GM23248 (cell line): Measurements from ENCODE around the gene MRPS7. TPM values are rescaled to one million over a fixed set of nuclear protein-coding genes. Genes with fewer than 3 reads are reported as not detected.

ENCODE experiments used
- DNase-seq: peaks from one replicate; pipeline ENCODE4 v3.0.0-alpha.2; 2015
- H2AFZ ChIP-seq: fragments of 200-600 bp; sonication (generic); 2 replicates; pipeline ENCODE4 v1.6.1; 2016; ENCODE audit warnings: antibody characterized with exemption
- H3F3A ChIP-seq: fragments of 200-600 bp; sonication (generic); 2 replicates; pipeline ENCODE4 v1.6.1; 2016; ENCODE audit warnings: mild to moderate bottlenecking, antibody characterized with exemption, mixed run types; ENCODE audit not compliant: insufficient read depth
- H3K27ac ChIP-seq: fragments of 200-600 bp; sonication (generic); 2 replicates; pipeline ENCODE4 v1.5.1; 2016; ENCODE audit warnings: mild to moderate bottlenecking
- H3K27me3 ChIP-seq: fragments of 200-600 bp; sonication (generic); replicated peaks from 2 replicates; pipeline ENCODE4 v1.6.1; 2016; ENCODE audit warnings: mild to moderate bottlenecking; ENCODE audit not compliant: insufficient read depth
- H3K36me3 ChIP-seq: fragments of 200-600 bp; sonication (generic); 2 replicates; pipeline ENCODE4 v1.6.1; 2016; ENCODE audit warnings: low read depth, mild to moderate bottlenecking
- H3K4me1 ChIP-seq: fragments of 200-600 bp; sonication (generic); 2 replicates; pipeline ENCODE4 v1.6.1; 2016; ENCODE audit warnings: mild to moderate bottlenecking; ENCODE audit not compliant: insufficient read depth
- H3K4me2 ChIP-seq: fragments of 200-600 bp; sonication (generic); one replicate; pipeline ENCODE4 v1.6.1; 2016; ENCODE audit warnings: mild to moderate bottlenecking; ENCODE audit not compliant: unreplicated experiment
- H3K4me3 ChIP-seq: fragments of 200-600 bp; sonication (generic); 2 replicates; pipeline ENCODE4 v1.5.1; 2016; ENCODE audit warnings: mild to moderate bottlenecking
- H3K79me2 ChIP-seq: fragments of 200-600 bp; sonication (generic); 2 replicates; pipeline ENCODE4 v1.6.1; 2016; ENCODE audit warnings: mild to moderate bottlenecking; ENCODE audit not compliant: insufficient read depth
- H3K9ac ChIP-seq: fragments of 200-600 bp; sonication (generic); 2 replicates; pipeline ENCODE4 v1.6.1; 2016; ENCODE audit warnings: mild to moderate bottlenecking
- H3K9me2 ChIP-seq: fragments of 200-600 bp; sonication (generic); 2 replicates; pipeline ENCODE4 v1.6.1; 2016; ENCODE audit warnings: mixed run types, mild to moderate bottlenecking, moderate library complexity; ENCODE audit not compliant: insufficient read depth
- H3K9me3 ChIP-seq: fragments of 200-600 bp; sonication (generic); one replicate; pipeline ENCODE4 v1.6.1; 2017; ENCODE audit warnings: low read depth
- H4K20me1 ChIP-seq: fragments of 200-600 bp; sonication (generic); 2 replicates; pipeline ENCODE4 v1.6.0; 2016; ENCODE audit not compliant: insufficient read depth
- EZH2 ChIP-seq: fragments of 200-600 bp; sonication (generic); IDR thresholded peaks from 2 replicates; pipeline ENCODE4 v1.6.1; 2018; ENCODE audit warnings: antibody characterized with exemption, mild to moderate bottlenecking; ENCODE audit not compliant: insufficient read depth, poor library complexity, severe bottlenecking
- EZH2phosphoT487 ChIP-seq: fragments of 200-600 bp; sonication (generic); IDR thresholded peaks from 2 replicates; pipeline ENCODE4 v1.6.1; 2018; ENCODE audit warnings: antibody characterized with exemption, moderate library complexity, mild to moderate bottlenecking, low read depth; ENCODE audit not compliant: insufficient read depth
- WGBS, 2 experiments: methylation state at CpG; one replicate each; pipeline ENCODE4 v1.1.6; 2015 to 2017; ENCODE audit warnings: low lambda C conversion rate in 2 of 2, low coverage in 1 of 2; ENCODE audit errors: missing lambda C conversion rate in 2 of 2; 5-methylcytosine and 5-hydroxymethylcytosine counted together
- in situ Hi-C: fragments of 300-500 bp; cut with MboI; formaldehyde crosslinking; loops from 2 replicates; pipeline ENCODE4 v1.15.0; 2020
- polyA plus RNA-seq: library from polyadenylated mRNA; unstranded; fragments of >200 nt; fragmentation: Nextera tagmentation; extraction: Ambion mirVana; gene quantifications from 2 replicates; pipeline ENCODE4 v1.2.1, GENCODE V29; 2016
- total RNA-seq: library from RNA; depleted of rRNA; stranded (reverse); fragments of >200 nt; shearing (Covaris generic); gene quantifications from 2 replicates; pipeline ENCODE4 v1.2.3, GENCODE V29; 2014

Gene MRPS7
- total and polyA plus RNA-seq, 2 experiments from 2014 or later = 41.6 to 87.6 TPM

GRCh38 chr17:75244133-75244866 is 17.4 kb upstream of the MRPS7 start:
- Histone ChIP-seq H3K4me1 (0 out of 2 replicates have a peak, but pooled peaks cover 3% of the 10 kb centered on the region), H3K79me2 (peaks cover 30% of the 10 kb centered on the region), H3K4me3 (no peak overlapping the region), H3K9me2 (no peaks in the 10 kb centered on the region), H3K36me3 (peaks cover 12% of the 10 kb centered on the region; the same call in 1 of the 2 replicates), H3K9me3 (no peaks in the 10 kb centered on the region), H3K4me2 (no peak overlapping the region), H2AFZ (no peak overlapping the region), H4K20me1 (no peaks in the 10 kb centered on the region), H3F3A (peaks cover 8% of the 10 kb centered on the region; the same call in 1 of the 2 replicates), H3K9ac (no peak overlapping the region), H3K27ac (no peak overlapping the region), H3K27me3 (no peaks in the 10 kb centered on the region)
- no peak for DNase-seq
- 89% methylated on average over 22 of the region's 22 CpGs for WGBS, 2 experiments
- in situ Hi-C loops = no loop called here
- TF ChIP-seq EZH2 (no peak), EZH2phosphoT487 (no peak)

GRCh38 chr17:75245011-75245410 is 16.7 kb upstream of the MRPS7 start:
- H3K9me2 ChIP-seq = no peaks in the 10 kb centered on the region
- in situ Hi-C loops = no loop called here
- no peaks in the 10 kb centered on the region for H3K9me3 ChIP-seq
- peaks cover 38% of the 10 kb centered on the region for H3K79me2 ChIP-seq
- H4K20me1 ChIP-seq = no peaks in the 10 kb centered on the region
- TF ChIP-seq EZH2phosphoT487 (no peak), EZH2 (no peak)
- no peaks in the 10 kb centered on the region for H3K27me3 ChIP-seq
- H3K4me3 ChIP-seq = no peak overlapping the region
- H3F3A ChIP-seq = peaks cover 11% of the 10 kb centered on the region; the same call in 1 of the 2 replicates
- no peak overlapping the region for H3K27ac ChIP-seq
- H3K9ac ChIP-seq = no peak overlapping the region
- peaks cover 12% of the 10 kb centered on the region; the same call in 1 of the 2 replicates for H3K36me3 ChIP-seq
- H2AFZ ChIP-seq = no peak overlapping the region
- 0 out of 2 replicates have a peak, but pooled peaks cover 7% of the 10 kb centered on the region for H3K4me1 ChIP-seq
- no peak overlapping the region for H3K4me2 ChIP-seq
- 89 to 91% methylated on average over 6 of the region's 6 CpGs for WGBS, 2 experiments
- no peak for DNase-seq

GRCh38 chr17:75246404-75246803 is 15.3 kb upstream of the MRPS7 start:
- WGBS, 2 experiments = 93 to 95% methylated on average over 12 of the region's 12 CpGs
- peaks cover 51% of the 10 kb centered on the region for H3K79me2 ChIP-seq
- H3F3A ChIP-seq = peaks cover 20% of the 10 kb centered on the region; the same call in 1 of the 2 replicates
- peaks cover 13% of the 10 kb centered on the region for H3K4me1 ChIP-seq
- DNase-seq = no peak
- no peak overlapping the region for H3K4me2 ChIP-seq
- H3K9me3 ChIP-seq = no peaks in the 10 kb centered on the region
- H3K27ac ChIP-seq = no peak overlapping the region
- H4K20me1 ChIP-seq = no peaks in the 10 kb centered on the region
- no peak overlapping the region for H3K9ac ChIP-seq
- H3K9me2 ChIP-seq = no peaks in the 10 kb centered on the region
- no peak overlapping the region for H2AFZ ChIP-seq
- H3K27me3 ChIP-seq = no peaks in the 10 kb centered on the region
- no peak overlapping the region for H3K4me3 ChIP-seq
- H3K36me3 ChIP-seq = peaks cover 4% of the 10 kb centered on the region; the same call in 1 of the 2 replicates
- in situ Hi-C loops = no loop called here
- TF ChIP-seq EZH2 = no peak
- TF ChIP-seq EZH2phosphoT487 = no peak

GRCh38 chr17:75249564-75249963 is 12.1 kb upstream of the MRPS7 start:
- Histone ChIP-seq H3K79me2 (peaks cover 80% of the 10 kb centered on the region), H3K4me3 (no peak overlapping the region)

More at GRCh38 chr17:75249564-75249963, 12.1 kb upstream of the MRPS7 start:
- Histone ChIP-seq H3F3A (peaks cover 13% of the 10 kb centered on the region; the same call in 1 of the 2 replicates), H3K4me2 (peak overlapping the region; percentile 58), H3K9me3 (no peaks in the 10 kb centered on the region), H3K9me2 (no peaks in the 10 kb centered on the region), H3K27ac (no peak overlapping the region; the same call in 1 of the 2 replicates), H4K20me1 (no peaks in the 10 kb centered on the region), H2AFZ (no peak overlapping the region), H3K36me3 (no peaks in the 10 kb centered on the region; the same call in 1 of the 2 replicates), H3K9ac (no peak overlapping the region; the same call in 1 of the 2 replicates), H3K4me1 (peaks cover 10% of the 10 kb centered on the region), H3K27me3 (no peaks in the 10 kb centered on the region)
- no peak for DNase-seq
- WGBS, 2 experiments = 72 to 74% methylated on average over 4 of the region's 4 CpGs
- in situ Hi-C loops = no loop called here
- TF ChIP-seq EZH2phosphoT487 (no peak), EZH2 (no peak)
